Suprapubic skin (tissue), 3 donors: ENCODE results near the gene GRIN2B.

Experiments used
- POLR2AphosphoS5 ChIP-seq, 3 donors: sonication (generic); formaldehyde crosslinking; IDR thresholded peaks; one replicate each; pipeline ENCODE4 v1.6.1; 2017; ENCODE audit warnings: antibody characterized with exemption in 3 of 3
- TF ChIP-seq, protein P1 (sequence below), 2 donors: fragments of 200-600 bp in 1 of 2; fragments of 450-650 bp in 1 of 2; sonication (generic) in 1 of 2; IDR thresholded peaks; one replicate each; pipeline ENCODE4 v1.5.1; 2016 to 2019; ENCODE audit warnings: antibody characterized with exemption in 2 of 2, mild to moderate bottlenecking in 1 of 2, moderate library complexity in 1 of 2

DNA sequence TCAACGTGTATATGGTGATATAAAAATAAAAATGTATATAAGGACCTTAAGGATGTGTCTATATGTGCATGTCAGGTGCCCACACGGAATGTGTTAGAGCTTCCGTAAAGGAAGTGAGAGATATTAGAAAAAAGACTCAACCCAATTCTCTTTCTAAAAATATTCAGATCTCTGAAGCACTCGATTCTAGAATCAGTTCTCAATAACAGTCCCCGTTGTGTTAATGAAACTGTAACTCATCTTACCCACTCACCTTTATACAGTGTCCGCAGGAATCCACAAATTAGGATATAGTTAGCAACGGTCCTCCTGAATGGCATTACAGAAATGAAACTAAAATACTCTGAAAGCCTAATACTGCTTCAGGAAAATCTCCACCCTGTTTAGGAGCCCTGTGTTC is 29.3 kb downstream of the GRIN2B start:
- TF ChIP-seq, protein P1, sequence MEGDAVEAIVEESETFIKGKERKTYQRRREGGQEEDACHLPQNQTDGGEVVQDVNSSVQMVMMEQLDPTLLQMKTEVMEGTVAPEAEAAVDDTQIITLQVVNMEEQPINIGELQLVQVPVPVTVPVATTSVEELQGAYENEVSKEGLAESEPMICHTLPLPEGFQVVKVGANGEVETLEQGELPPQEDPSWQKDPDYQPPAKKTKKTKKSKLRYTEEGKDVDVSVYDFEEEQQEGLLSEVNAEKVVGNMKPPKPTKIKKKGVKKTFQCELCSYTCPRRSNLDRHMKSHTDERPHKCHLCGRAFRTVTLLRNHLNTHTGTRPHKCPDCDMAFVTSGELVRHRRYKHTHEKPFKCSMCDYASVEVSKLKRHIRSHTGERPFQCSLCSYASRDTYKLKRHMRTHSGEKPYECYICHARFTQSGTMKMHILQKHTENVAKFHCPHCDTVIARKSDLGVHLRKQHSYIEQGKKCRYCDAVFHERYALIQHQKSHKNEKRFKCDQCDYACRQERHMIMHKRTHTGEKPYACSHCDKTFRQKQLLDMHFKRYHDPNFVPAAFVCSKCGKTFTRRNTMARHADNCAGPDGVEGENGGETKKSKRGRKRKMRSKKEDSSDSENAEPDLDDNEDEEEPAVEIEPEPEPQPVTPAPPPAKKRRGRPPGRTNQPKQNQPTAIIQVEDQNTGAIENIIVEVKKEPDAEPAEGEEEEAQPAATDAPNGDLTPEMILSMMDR (IDR thresholded peaks at IDR 0.05): no peak
- TF ChIP-seq POLR2AphosphoS5 (IDR thresholded peaks at IDR 0.05): no peak
